Measurements from ENCODE around the gene ROR1. TPM values are rescaled to one million over a fixed set of nuclear protein-coding genes. Genes with fewer than 3 reads are reported as not detected.

ROR1 gene
- under 1 TPM; 0.10 to 0.14 TPM for total RNA-seq

- peaks cover 17% of the 10 kb centered on the region for H3K4me1 Mint-ChIP-seq (ENCODE audit: low read depth)
- CTCF ChIA-PET: interaction anchor here (0.6 to 1.3 kb wide), 3 partner anchors 63 to 245 kb away, joined by 3 to 6 read pairs (median 3); no protein-coding TSS in a partner anchor
- H3K36me3 Mint-ChIP-seq (ENCODE audit: low read depth): no peaks in the 10 kb centered on the region
- DNase-seq: peak; percentile 87
- peaks cover 52% of the 10 kb centered on the region for H3K27me3 Mint-ChIP-seq (ENCODE audit: low read depth)
- H3K27ac Mint-ChIP-seq: no peak within 1 kb of the TSS
- H3K4me3 Mint-ChIP-seq: peak within 1 kb of the TSS; percentile 76
- no peaks in the 10 kb centered on the region for H3K9me3 Mint-ChIP-seq
- intact Hi-C loops (cut with micrococcal nuclease): loop anchor here (1.0 to 10.0 kb wide), 6 partner anchors 82 to 469 kb away; partner anchors contain the start of gene FOXD3
These were observed at the start of gene ROR1 for GRCh38 chr1:63773815-63774616. Gene ROR1 (plus strand): TSS chr1:63774017.

DNA sequence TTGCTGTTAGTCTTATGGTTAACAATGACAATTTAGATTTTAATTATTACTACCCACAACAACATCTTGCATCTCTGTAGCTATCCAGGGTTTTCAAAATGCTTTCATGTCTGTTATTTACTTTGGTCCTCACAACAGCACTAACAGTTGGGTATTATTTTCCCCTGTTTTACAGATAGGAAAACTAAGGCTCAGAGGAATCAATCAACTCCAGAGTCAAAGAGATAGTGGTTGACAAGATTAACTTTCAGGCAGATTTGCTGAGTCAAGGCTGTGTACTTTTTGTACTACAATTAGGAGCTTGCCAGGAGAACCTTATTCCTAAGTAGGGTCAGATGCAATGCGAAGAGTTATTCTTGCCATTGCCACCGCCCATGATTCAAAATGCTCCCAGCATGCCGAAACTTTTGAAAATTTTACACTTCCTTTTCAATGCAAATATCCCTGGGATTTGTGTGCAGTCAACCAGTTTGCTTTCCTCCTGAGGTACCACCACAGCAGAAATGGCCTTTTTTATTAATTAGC, 49.4 kb upstream of the ROR1 start:
- no peak overlapping the region for H3K27ac Mint-ChIP-seq
- no peak overlapping the region for H3K4me3 Mint-ChIP-seq
- H3K36me3 Mint-ChIP-seq (ENCODE audit: low read depth): peaks cover 2% of the 10 kb centered on the region
- H3K4me1 Mint-ChIP-seq (ENCODE audit: low read depth): no peaks in the 10 kb centered on the region
- H3K27me3 Mint-ChIP-seq (ENCODE audit: low read depth): no peaks in the 10 kb centered on the region
- CTCF ChIA-PET: no interaction called here
- intact Hi-C loops (cut with micrococcal nuclease): no loop called here
- no peak for DNase-seq
- H3K9me3 Mint-ChIP-seq: no peaks in the 10 kb centered on the region

GRCh38 chr1:63728611-63729226, 45.1 kb upstream of the ROR1 start:
- no peaks in the 10 kb centered on the region for H3K9me3 Mint-ChIP-seq
- peaks cover 2% of the 10 kb centered on the region for H3K36me3 Mint-ChIP-seq (ENCODE audit: low read depth)
- no peak overlapping the region for H3K4me3 Mint-ChIP-seq
- H3K27ac Mint-ChIP-seq: no peak overlapping the region
- H3K4me1 Mint-ChIP-seq (ENCODE audit: low read depth): no peaks in the 10 kb centered on the region
- no peak for DNase-seq
- intact Hi-C loops (cut with micrococcal nuclease): no loop called here
- no peaks in the 10 kb centered on the region for H3K27me3 Mint-ChIP-seq (ENCODE audit: low read depth)
- CTCF ChIA-PET: no interaction called here

- Mint-ChIP-seq H3K36me3 (ENCODE audit: low read depth) (peaks cover 2% of the 10 kb centered on the region), H3K27ac (no peak overlapping the region), H3K4me1 (ENCODE audit: low read depth) (no peaks in the 10 kb centered on the region), H3K27me3 (ENCODE audit: low read depth) (no peaks in the 10 kb centered on the region), H3K9me3 (no peaks in the 10 kb centered on the region), H3K4me3 (no peak overlapping the region)
- intact Hi-C loops (cut with micrococcal nuclease): no loop called here
- no peak for DNase-seq
- CTCF ChIA-PET: no interaction called here
These were observed 44.6 kb upstream of the ROR1 start for GRCh38 chr1:63729227-63729620.

DNA sequence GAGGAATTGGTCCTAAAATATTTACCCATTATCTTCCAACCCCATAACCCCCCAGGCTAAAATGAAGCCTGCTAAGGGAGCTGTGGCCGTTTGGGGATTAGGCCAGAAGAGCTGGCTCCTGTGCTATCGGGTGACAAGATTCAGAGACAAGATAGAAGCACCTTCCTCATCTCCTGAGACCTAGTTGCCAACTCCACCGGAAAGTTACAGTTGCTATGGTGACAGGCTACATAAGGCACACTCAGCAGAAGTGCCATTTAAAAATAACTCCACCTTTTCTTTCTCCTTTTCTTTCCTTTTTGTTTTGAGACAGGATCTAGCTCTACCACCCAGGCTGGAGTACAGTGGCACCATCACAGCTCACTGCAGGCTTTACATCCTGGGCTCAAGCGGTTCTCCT, 43.6 kb upstream of the ROR1 start:
- no peaks in the 10 kb centered on the region for H3K27me3 Mint-ChIP-seq (ENCODE audit: low read depth)
- peaks cover under 1% of the 10 kb centered on the region for H3K9me3 Mint-ChIP-seq
- no peaks in the 10 kb centered on the region for H3K4me1 Mint-ChIP-seq (ENCODE audit: low read depth)
- DNase-seq: no peak
- no peak overlapping the region for H3K4me3 Mint-ChIP-seq
- H3K36me3 Mint-ChIP-seq (ENCODE audit: low read depth): peaks cover 2% of the 10 kb centered on the region
- CTCF ChIA-PET: interaction anchor here (0.6 to 0.9 kb wide), 2 partner anchors 30 to 66 kb away, joined by 3 read pairs; no protein-coding TSS in a partner anchor
- intact Hi-C loops (cut with micrococcal nuclease): no loop called here
- H3K27ac Mint-ChIP-seq: no peak overlapping the region

GRCh38 chr1:63731117-63732043, 42.4 kb upstream of the ROR1 start:
- no peaks in the 10 kb centered on the region for H3K4me1 Mint-ChIP-seq (ENCODE audit: low read depth)
- no peak overlapping the region for H3K27ac Mint-ChIP-seq
- CTCF ChIA-PET: no interaction called here
- H3K27me3 Mint-ChIP-seq (ENCODE audit: low read depth): peaks cover 3% of the 10 kb centered on the region
- H3K9me3 Mint-ChIP-seq: peaks cover 6% of the 10 kb centered on the region
- no peak overlapping the region for H3K4me3 Mint-ChIP-seq
- intact Hi-C loops (cut with micrococcal nuclease): no loop called here
- H3K36me3 Mint-ChIP-seq (ENCODE audit: low read depth): peaks cover 2% of the 10 kb centered on the region
- DNase-seq: no peak

- DNase-seq: no peak
- intact Hi-C loops (cut with micrococcal nuclease): no loop called here
- H3K36me3 Mint-ChIP-seq (ENCODE audit: low read depth): no peaks in the 10 kb centered on the region
- no peak overlapping the region for H3K27ac Mint-ChIP-seq
- H3K4me1 Mint-ChIP-seq (ENCODE audit: low read depth): no peaks in the 10 kb centered on the region
- peaks cover 10% of the 10 kb centered on the region for H3K27me3 Mint-ChIP-seq (ENCODE audit: low read depth)
- H3K9me3 Mint-ChIP-seq: peaks cover 6% of the 10 kb centered on the region
- CTCF ChIA-PET: no interaction called here
- H3K4me3 Mint-ChIP-seq: no peak overlapping the region
These were observed 41.2 kb upstream of the ROR1 start for GRCh38 chr1:63732666-63733065.

DNA sequence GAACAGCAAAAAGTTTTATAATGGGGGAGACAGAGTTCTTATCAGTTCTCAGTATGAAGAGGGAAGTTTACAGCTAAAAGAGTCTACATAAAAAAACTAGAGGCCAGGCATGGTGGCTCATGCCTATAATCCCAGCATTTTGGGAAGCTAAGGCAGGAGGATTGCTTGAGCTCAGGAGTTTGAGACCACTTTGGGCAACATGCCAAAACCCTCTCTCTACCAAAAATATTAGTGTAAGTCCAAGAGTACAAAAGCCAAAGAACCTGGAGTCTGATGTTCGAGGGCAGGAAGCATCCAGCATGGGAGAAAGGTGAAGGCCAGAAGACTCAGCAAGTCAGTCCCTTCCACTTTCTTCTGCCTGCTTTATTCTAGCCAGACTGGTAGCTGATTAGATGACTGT, 35.0 kb upstream of the ROR1 start:
- CTCF ChIA-PET: interaction anchor here (1.6 kb wide), 1 partner anchor 47 kb away, joined by 4 read pairs; no protein-coding TSS in a partner anchor
- Mint-ChIP-seq H3K9me3 (peaks cover 6% of the 10 kb centered on the region), H3K36me3 (ENCODE audit: low read depth) (no peaks in the 10 kb centered on the region), H3K4me1 (ENCODE audit: low read depth) (peaks cover 8% of the 10 kb centered on the region), H3K27ac (no peak overlapping the region), H3K27me3 (ENCODE audit: low read depth) (peaks cover 16% of the 10 kb centered on the region), H3K4me3 (no peak overlapping the region)
- DNase-seq: no peak
- intact Hi-C loops (cut with micrococcal nuclease): no loop called here

- Mint-ChIP-seq H3K27me3 (ENCODE audit: low read depth) (peaks cover 16% of the 10 kb centered on the region), H3K36me3 (ENCODE audit: low read depth) (no peaks in the 10 kb centered on the region), H3K4me3 (no peak overlapping the region), H3K4me1 (ENCODE audit: low read depth) (peaks cover 8% of the 10 kb centered on the region), H3K9me3 (peaks cover 6% of the 10 kb centered on the region), H3K27ac (no peak overlapping the region)
- CTCF ChIA-PET: no interaction called here
- intact Hi-C loops (cut with micrococcal nuclease): no loop called here
- no peak for DNase-seq
These were observed 34.4 kb upstream of the ROR1 start for GRCh38 chr1:63739452-63739851.

DNA sequence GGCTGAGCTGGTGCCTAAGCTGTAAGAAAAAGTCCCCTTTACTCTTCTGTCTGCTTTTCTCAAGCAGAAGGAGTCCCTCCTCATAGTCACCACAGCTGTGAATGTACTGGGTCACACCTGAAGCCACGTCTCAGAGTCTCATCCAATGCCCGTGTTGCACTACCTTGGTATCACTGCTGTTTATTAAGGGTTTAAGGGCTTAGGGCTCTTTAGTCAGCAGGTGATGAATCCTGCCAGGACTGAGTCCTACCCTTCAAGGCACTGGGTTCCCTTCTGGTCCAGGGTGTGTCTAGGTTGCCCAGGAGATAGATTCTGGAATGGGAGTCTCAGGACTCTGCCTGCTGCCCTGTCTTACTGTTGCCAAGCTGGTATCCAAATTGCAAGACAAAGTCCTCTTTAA, 33.4 kb upstream of the ROR1 start:
- Mint-ChIP-seq H3K27me3 (ENCODE audit: low read depth) (peaks cover 16% of the 10 kb centered on the region), H3K4me1 (ENCODE audit: low read depth) (peaks cover 10% of the 10 kb centered on the region), H3K27ac (no peak overlapping the region), H3K4me3 (no peak overlapping the region), H3K9me3 (peaks cover 4% of the 10 kb centered on the region), H3K36me3 (ENCODE audit: low read depth) (no peaks in the 10 kb centered on the region)
- intact Hi-C loops (cut with micrococcal nuclease): no loop called here
- CTCF ChIA-PET: no interaction called here
- no peak for DNase-seq

- CTCF ChIA-PET: no interaction called here
- DNase-seq: no peak
- Mint-ChIP-seq H3K27me3 (ENCODE audit: low read depth) (peaks cover 6% of the 10 kb centered on the region), H3K9me3 (no peaks in the 10 kb centered on the region), H3K36me3 (ENCODE audit: low read depth) (no peaks in the 10 kb centered on the region), H3K4me3 (no peak overlapping the region), H3K4me1 (ENCODE audit: low read depth) (peaks cover 16% of the 10 kb centered on the region), H3K27ac (no peak overlapping the region)
- intact Hi-C loops (cut with micrococcal nuclease): no loop called here
These were observed 31.3 kb upstream of the ROR1 start for GRCh38 chr1:63742526-63742925.

- DNase-seq: no peak
- Mint-ChIP-seq H3K27ac (no peak overlapping the region), H3K4me3 (no peak overlapping the region), H3K27me3 (ENCODE audit: low read depth) (peaks cover 9% of the 10 kb centered on the region), H3K36me3 (ENCODE audit: low read depth) (no peaks in the 10 kb centered on the region), H3K4me1 (ENCODE audit: low read depth) (peaks cover 21% of the 10 kb centered on the region), H3K9me3 (no peaks in the 10 kb centered on the region)
- intact Hi-C loops (cut with micrococcal nuclease): no loop called here
- CTCF ChIA-PET: no interaction called here
These were observed 30.0 kb upstream of the ROR1 start for GRCh38 chr1:63743781-63744180.

Data from activated naive CD4-positive, alpha-beta T cell treated with anti-CD3 and anti-CD28 coated beads for 36 hours (primary cell).